ENCODE data around the gene LTV1. TPM values are rescaled to one million over a fixed set of nuclear protein-coding genes. Genes with fewer than 3 reads are reported as not detected.
"Not testable (repeated sequence)": the region's sequence is repeated elsewhere in the genome, so short reads cannot be mapped to it uniquely, and the experiment has no call there.

The LTV1 gene
- polyA plus RNA-seq, 1 donor from 2014 or later: 35.5 TPM

DNA sequence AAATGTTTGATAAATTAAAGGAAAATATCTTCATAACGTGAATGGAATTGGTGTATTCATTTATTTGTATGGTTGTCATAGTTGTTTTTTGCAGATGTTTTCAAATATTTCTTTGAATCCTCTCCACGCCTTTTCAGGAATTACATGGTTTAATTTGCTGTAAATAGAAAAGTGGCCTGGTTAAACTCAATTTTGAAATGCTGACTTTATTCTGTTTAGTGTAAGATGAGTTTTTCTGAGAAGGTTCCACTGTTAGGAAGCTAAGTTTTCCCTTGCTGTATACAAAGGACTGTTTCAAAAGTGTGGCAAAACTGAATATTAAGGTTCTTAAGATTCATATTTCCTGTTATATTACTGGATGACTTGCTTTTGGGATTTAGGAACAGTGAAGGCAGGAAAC is 20.6 kb downstream of the LTV1 start (continued):
- TF ChIP-seq SMC3 (conservative IDR thresholded peaks at IDR 0.05; ENCODE audit: poor library complexity) (no peak), EP300 (conservative IDR thresholded peaks at IDR 0.05; ENCODE audit: poor library complexity, severe bottlenecking) (no peak)

DNA sequence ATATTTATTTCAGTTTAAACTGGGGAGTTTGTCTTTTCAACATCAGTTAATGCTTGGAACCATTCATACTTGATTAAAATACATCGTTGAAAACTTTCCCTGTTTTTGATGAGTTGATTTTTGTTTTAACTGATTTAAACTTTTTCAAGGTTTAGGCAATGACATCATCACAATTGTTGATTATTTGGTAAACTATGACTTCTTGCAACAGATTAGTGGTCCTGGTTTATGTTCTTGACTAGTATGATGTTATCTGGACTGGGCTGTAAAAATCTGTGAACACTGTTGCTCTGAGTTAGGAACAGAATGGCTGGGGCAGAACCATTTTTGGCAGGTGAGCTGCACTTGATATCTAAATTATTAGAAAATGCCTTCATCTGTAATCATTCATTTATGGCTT is 21.1 kb downstream of the LTV1 start, which contains the start of gene ZC2HC1B:
Gene ZC2HC1B, plus strand, starts transcription at position 241 of the 400 bp plus-strand sequence. Its CDS starts 66 bp downstream, at position 307.
- no peaks in the 10 kb centered on the region for H3K9me2 ChIP-seq (ENCODE audit: insufficient read depth, low read length)
- no peaks in the 10 kb centered on the region for H3K27me3 ChIP-seq (ENCODE audit: insufficient read depth, low read depth, low read length)
- H3K79me2 ChIP-seq (replicated peaks; ENCODE audit: insufficient read depth, low read length): no peaks in the 10 kb centered on the region
- no peaks in the 10 kb centered on the region for H3K9me3 ChIP-seq (ENCODE audit: low read length)
- H3K27ac ChIP-seq (ENCODE audit: low read length): no peak within 1 kb of the TSS
- H3K4me3 ChIP-seq (ENCODE audit: low read length): no peak within 1 kb of the TSS
- H2AFZ ChIP-seq (ENCODE audit: low read depth, low read length): no peak within 1 kb of the TSS
- no peaks in the 10 kb centered on the region for H4K20me1 ChIP-seq (ENCODE audit: insufficient read depth)
- H3K9ac ChIP-seq (ENCODE audit: low read length): no peak within 1 kb of the TSS
- H3K36me3 ChIP-seq (ENCODE audit: insufficient read depth, low read length): peaks cover 15% of the 10 kb centered on the region
- no peaks in the 10 kb centered on the region for H3F3A ChIP-seq (ENCODE audit: insufficient read depth, low read length, poor library complexity, severe bottlenecking)
- H3K4me2 ChIP-seq (ENCODE audit: low read length): no peak within 1 kb of the TSS
- no peak for TF ChIP-seq EZH2 (IDR thresholded peaks at IDR 0.05; ENCODE audit: borderline replicate concordance, insufficient read depth, low read length, poor library complexity, severe bottlenecking)
- TF ChIP-seq SMC3 (conservative IDR thresholded peaks at IDR 0.05; ENCODE audit: poor library complexity): no peak
- TF ChIP-seq, protein P1, sequence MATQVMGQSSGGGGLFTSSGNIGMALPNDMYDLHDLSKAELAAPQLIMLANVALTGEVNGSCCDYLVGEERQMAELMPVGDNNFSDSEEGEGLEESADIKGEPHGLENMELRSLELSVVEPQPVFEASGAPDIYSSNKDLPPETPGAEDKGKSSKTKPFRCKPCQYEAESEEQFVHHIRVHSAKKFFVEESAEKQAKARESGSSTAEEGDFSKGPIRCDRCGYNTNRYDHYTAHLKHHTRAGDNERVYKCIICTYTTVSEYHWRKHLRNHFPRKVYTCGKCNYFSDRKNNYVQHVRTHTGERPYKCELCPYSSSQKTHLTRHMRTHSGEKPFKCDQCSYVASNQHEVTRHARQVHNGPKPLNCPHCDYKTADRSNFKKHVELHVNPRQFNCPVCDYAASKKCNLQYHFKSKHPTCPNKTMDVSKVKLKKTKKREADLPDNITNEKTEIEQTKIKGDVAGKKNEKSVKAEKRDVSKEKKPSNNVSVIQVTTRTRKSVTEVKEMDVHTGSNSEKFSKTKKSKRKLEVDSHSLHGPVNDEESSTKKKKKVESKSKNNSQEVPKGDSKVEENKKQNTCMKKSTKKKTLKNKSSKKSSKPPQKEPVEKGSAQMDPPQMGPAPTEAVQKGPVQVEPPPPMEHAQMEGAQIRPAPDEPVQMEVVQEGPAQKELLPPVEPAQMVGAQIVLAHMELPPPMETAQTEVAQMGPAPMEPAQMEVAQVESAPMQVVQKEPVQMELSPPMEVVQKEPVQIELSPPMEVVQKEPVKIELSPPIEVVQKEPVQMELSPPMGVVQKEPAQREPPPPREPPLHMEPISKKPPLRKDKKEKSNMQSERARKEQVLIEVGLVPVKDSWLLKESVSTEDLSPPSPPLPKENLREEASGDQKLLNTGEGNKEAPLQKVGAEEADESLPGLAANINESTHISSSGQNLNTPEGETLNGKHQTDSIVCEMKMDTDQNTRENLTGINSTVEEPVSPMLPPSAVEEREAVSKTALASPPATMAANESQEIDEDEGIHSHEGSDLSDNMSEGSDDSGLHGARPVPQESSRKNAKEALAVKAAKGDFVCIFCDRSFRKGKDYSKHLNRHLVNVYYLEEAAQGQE (IDR thresholded peaks at IDR 0.05; ENCODE audit: borderline replicate concordance): no peak
- no peak for TF ChIP-seq TAF1 (IDR thresholded peaks at IDR 0.05; ENCODE audit: low read depth)

DNA sequence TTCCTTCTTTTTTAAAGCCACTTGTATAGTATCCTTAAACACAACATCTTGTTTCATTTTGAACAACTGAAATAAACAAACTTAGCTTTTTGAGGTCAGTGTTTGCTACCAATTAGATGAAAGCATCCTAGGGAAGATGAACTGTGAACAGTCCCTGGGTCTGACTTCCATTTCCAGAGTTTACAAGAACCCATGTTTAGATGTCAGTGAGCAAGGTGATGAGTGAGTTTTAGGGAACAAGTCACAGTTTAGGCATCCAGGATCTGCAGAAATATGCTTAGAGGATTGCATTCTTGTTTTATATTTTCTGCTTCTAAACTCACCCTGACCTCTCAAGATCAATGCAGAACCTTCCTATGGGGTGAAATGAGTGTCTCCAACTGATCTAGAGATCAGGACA is 24.1 kb downstream of the LTV1 start:
- Histone ChIP-seq H3K9me2 (ENCODE audit: insufficient read depth, low read length) (no peaks in the 10 kb centered on the region), H3K27me3 (ENCODE audit: insufficient read depth, low read depth, low read length) (no peaks in the 10 kb centered on the region), H3K9ac (ENCODE audit: low read length) (no peak overlapping the region), H3K4me2 (ENCODE audit: low read length) (no peak overlapping the region), H2AFZ (ENCODE audit: low read depth, low read length) (no peak overlapping the region), H3K36me3 (ENCODE audit: insufficient read depth, low read length) (peaks cover 12% of the 10 kb centered on the region), H3K4me3 (ENCODE audit: low read length) (no peak overlapping the region), H3K9me3 (ENCODE audit: low read length) (no peaks in the 10 kb centered on the region), H3F3A (ENCODE audit: insufficient read depth, low read length, poor library complexity, severe bottlenecking) (no peaks in the 10 kb centered on the region), H3K27ac (ENCODE audit: low read length) (no peak overlapping the region), H4K20me1 (ENCODE audit: insufficient read depth) (no peaks in the 10 kb centered on the region), H3K79me2 (replicated peaks; ENCODE audit: insufficient read depth, low read length) (no peaks in the 10 kb centered on the region)
- TF ChIP-seq POLR2AphosphoS5 (IDR thresholded peaks at IDR 0.05) (no peak), EP300 (conservative IDR thresholded peaks at IDR 0.05; ENCODE audit: poor library complexity, severe bottlenecking) (no peak), SMC3 (conservative IDR thresholded peaks at IDR 0.05; ENCODE audit: poor library complexity) (no peak), TAF1 (IDR thresholded peaks at IDR 0.05; ENCODE audit: low read depth) (no peak), EZH2 (IDR thresholded peaks at IDR 0.05; ENCODE audit: borderline replicate concordance, insufficient read depth, low read length, poor library complexity, severe bottlenecking) (no peak), MXI1 (conservative IDR thresholded peaks at IDR 0.05; ENCODE audit: poor library complexity, severe bottlenecking) (no peak), RAD21 (conservative IDR thresholded peaks at IDR 0.05) (no peak)
- TF ChIP-seq, protein P1 (IDR thresholded peaks at IDR 0.05; ENCODE audit: borderline replicate concordance): no peak
- TF ChIP-seq, protein P2, sequence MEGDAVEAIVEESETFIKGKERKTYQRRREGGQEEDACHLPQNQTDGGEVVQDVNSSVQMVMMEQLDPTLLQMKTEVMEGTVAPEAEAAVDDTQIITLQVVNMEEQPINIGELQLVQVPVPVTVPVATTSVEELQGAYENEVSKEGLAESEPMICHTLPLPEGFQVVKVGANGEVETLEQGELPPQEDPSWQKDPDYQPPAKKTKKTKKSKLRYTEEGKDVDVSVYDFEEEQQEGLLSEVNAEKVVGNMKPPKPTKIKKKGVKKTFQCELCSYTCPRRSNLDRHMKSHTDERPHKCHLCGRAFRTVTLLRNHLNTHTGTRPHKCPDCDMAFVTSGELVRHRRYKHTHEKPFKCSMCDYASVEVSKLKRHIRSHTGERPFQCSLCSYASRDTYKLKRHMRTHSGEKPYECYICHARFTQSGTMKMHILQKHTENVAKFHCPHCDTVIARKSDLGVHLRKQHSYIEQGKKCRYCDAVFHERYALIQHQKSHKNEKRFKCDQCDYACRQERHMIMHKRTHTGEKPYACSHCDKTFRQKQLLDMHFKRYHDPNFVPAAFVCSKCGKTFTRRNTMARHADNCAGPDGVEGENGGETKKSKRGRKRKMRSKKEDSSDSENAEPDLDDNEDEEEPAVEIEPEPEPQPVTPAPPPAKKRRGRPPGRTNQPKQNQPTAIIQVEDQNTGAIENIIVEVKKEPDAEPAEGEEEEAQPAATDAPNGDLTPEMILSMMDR (IDR thresholded peaks at IDR 0.05; ENCODE audit: poor library complexity, severe bottlenecking): no peak

DNA sequence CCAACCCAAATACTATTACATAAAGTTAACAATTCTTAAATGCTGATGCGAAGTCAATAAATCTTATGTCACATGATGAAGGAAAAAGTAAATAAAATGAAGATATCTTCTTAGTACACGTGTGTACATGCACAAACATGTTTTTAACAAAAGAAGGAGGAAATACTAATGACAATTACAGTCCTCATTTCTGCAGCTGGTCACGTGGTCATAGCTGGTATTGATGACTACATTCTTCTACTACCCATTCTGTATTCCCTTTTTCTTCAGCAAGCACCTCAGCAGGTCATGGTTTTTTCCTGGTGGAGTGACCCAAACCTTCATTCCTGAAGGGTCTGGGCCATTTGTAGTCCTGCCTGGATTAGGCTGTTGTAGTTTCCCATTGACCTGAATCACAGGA is 25.7 kb downstream of the LTV1 start:
- not testable (repeated sequence) for H3K27ac ChIP-seq (ENCODE audit: low read length); H3F3A ChIP-seq (ENCODE audit: insufficient read depth, low read length, poor library complexity, severe bottlenecking); H3K9me2 ChIP-seq (ENCODE audit: insufficient read depth, low read length); H2AFZ ChIP-seq (ENCODE audit: low read depth, low read length); H3K36me3 ChIP-seq (ENCODE audit: insufficient read depth, low read length); H3K4me2 ChIP-seq (ENCODE audit: low read length); H3K27me3 ChIP-seq (ENCODE audit: insufficient read depth, low read depth, low read length); H3K9ac ChIP-seq (ENCODE audit: low read length); H3K9me3 ChIP-seq (ENCODE audit: low read length); H4K20me1 ChIP-seq (ENCODE audit: insufficient read depth); H3K4me3 ChIP-seq (ENCODE audit: low read length); H3K79me2 ChIP-seq (replicated peaks; ENCODE audit: insufficient read depth, low read length)

Measured in neural cell (in vitro differentiated cells).